Liver (tissue), 3 donors: ENCODE measurements around the gene OGDHL.

Experiments used
- ATF3 ChIP-seq: IDR thresholded peaks from 2 replicates; pipeline ENCODE4 v1.6.1; 2016; ENCODE audit warnings: antibody characterized with exemption
- EGR1 ChIP-seq, 2 donors: IDR thresholded peaks; 2 replicates each; pipeline ENCODE4 v1.6.1; 2016 to 2018; ENCODE audit warnings: antibody characterized with exemption in 2 of 2, low read depth in 2 of 2
- GABPA ChIP-seq, 2 donors: IDR thresholded peaks in 1 of 2; conservative IDR thresholded peaks in 1 of 2; 2 replicates each; pipeline ENCODE4 v1.6.1; 2016; ENCODE audit warnings: antibody characterized with exemption in 2 of 2, mild to moderate bottlenecking in 1 of 2, moderate library complexity in 1 of 2
- MAX ChIP-seq: IDR thresholded peaks from 2 replicates; pipeline ENCODE4 v1.6.1; 2016; ENCODE audit warnings: antibody characterized with exemption
- RAD21 ChIP-seq, 2 donors: IDR thresholded peaks; 2 replicates each; pipeline ENCODE4 v1.6.1; 2016; ENCODE audit warnings: antibody characterized with exemption in 2 of 2, mild to moderate bottlenecking in 2 of 2
- SP1 ChIP-seq: IDR thresholded peaks from 2 replicates; pipeline ENCODE4 v1.6.1; 2018; ENCODE audit warnings: antibody characterized with exemption, mild to moderate bottlenecking
- TF ChIP-seq, protein P1 (sequence below): IDR thresholded peaks from 2 replicates; pipeline ENCODE4 v1.6.1; 2016; ENCODE audit warnings: antibody characterized with exemption
- TF ChIP-seq, protein P2 (sequence below): fragments of 150-350 bp; IDR thresholded peaks from 2 replicates; pipeline ENCODE4 v1.5.1; 2017; ENCODE audit warnings: improper control_type of control experiment, low read depth, low read length; ENCODE audit not compliant: missing input control
- donor health status: healthy.
- donor health status: healthy.

- TF ChIP-seq ATF3 = no peak
- no peak for TF ChIP-seq GABPA (IDR thresholded peaks at IDR 0.05 in 1 of 2, conservative IDR thresholded peaks at IDR 0.05 in 1 of 2)
- TF ChIP-seq, protein P1, sequence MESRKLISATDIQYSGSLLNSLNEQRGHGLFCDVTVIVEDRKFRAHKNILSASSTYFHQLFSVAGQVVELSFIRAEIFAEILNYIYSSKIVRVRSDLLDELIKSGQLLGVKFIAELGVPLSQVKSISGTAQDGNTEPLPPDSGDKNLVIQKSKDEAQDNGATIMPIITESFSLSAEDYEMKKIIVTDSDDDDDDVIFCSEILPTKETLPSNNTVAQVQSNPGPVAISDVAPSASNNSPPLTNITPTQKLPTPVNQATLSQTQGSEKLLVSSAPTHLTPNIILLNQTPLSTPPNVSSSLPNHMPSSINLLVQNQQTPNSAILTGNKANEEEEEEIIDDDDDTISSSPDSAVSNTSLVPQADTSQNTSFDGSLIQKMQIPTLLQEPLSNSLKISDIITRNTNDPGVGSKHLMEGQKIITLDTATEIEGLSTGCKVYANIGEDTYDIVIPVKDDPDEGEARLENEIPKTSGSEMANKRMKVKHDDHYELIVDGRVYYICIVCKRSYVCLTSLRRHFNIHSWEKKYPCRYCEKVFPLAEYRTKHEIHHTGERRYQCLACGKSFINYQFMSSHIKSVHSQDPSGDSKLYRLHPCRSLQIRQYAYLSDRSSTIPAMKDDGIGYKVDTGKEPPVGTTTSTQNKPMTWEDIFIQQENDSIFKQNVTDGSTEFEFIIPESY = no peak
- TF ChIP-seq, protein P2, sequence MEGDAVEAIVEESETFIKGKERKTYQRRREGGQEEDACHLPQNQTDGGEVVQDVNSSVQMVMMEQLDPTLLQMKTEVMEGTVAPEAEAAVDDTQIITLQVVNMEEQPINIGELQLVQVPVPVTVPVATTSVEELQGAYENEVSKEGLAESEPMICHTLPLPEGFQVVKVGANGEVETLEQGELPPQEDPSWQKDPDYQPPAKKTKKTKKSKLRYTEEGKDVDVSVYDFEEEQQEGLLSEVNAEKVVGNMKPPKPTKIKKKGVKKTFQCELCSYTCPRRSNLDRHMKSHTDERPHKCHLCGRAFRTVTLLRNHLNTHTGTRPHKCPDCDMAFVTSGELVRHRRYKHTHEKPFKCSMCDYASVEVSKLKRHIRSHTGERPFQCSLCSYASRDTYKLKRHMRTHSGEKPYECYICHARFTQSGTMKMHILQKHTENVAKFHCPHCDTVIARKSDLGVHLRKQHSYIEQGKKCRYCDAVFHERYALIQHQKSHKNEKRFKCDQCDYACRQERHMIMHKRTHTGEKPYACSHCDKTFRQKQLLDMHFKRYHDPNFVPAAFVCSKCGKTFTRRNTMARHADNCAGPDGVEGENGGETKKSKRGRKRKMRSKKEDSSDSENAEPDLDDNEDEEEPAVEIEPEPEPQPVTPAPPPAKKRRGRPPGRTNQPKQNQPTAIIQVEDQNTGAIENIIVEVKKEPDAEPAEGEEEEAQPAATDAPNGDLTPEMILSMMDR = no peak
- TF ChIP-seq RAD21 (IDR thresholded peaks at IDR 0.05) = no peak
- no peak for TF ChIP-seq SP1
- TF ChIP-seq MAX = no peak
- TF ChIP-seq EGR1 (IDR thresholded peaks at IDR 0.05; ENCODE audit: low read depth in 2 of 2) = no peak
These were observed 14.8 kb downstream of the OGDHL start for GRCh38 chr10:49747303-49747646.
